ELF-1 (cell line): ENCODE results near the gene LRIG1.

Experiments
- DNase-seq: peaks from one replicate; pipeline ENCODE4 v3.0.0-alpha.2; 2016; ENCODE audit warnings: low read depth, low spot score

The LRIG1 gene

GRCh38 chr3:66402596-66403290 is 98.1 kb downstream of the LRIG1 start:
- DNase-seq: no peak

- no peak for DNase-seq
Measured at GRCh38 chr3:66401675-66402491, 98.9 kb downstream of the LRIG1 start.

- no peak for DNase-seq
Measured at GRCh38 chr3:66401157-66401550, 99.7 kb downstream of the LRIG1 start.

GRCh38 chr3:66400411-66401156 is 100.2 kb downstream of the LRIG1 start:
- no peak for DNase-seq

- no peak for DNase-seq
Measured at GRCh38 chr3:66399529-66400232, 101.1 kb downstream of the LRIG1 start.

- DNase-seq: peak; percentile 80
Measured at GRCh38 chr3:66398228-66399025, 102.4 kb downstream of the LRIG1 start.

GRCh38 chr3:66397745-66398144 is 103.1 kb downstream of the LRIG1 start:
- no peak for DNase-seq

- no peak for DNase-seq
Measured at GRCh38 chr3:66396888-66397287, 103.9 kb downstream of the LRIG1 start.

GRCh38 chr3:66396161-66396760 is 104.6 kb downstream of the LRIG1 start:
- DNase-seq: no peak

- no peak for DNase-seq
Measured at GRCh38 chr3:66395635-66396034, 105.2 kb downstream of the LRIG1 start.

- no peak for DNase-seq
Measured at GRCh38 chr3:66394753-66395249, 106.0 kb downstream of the LRIG1 start.

- no peak for DNase-seq
Measured at GRCh38 chr3:66394019-66394752, 106.6 kb downstream of the LRIG1 start.

GRCh38 chr3:66393333-66394005 is 107.4 kb downstream of the LRIG1 start:
- DNase-seq: no peak

GRCh38 chr3:66392966-66393332 is 107.9 kb downstream of the LRIG1 start:
- DNase-seq: no peak

- DNase-seq: no peak
Measured at GRCh38 chr3:66392512-66392911, 108.3 kb downstream of the LRIG1 start.

- DNase-seq: no peak
Measured at GRCh38 chr3:66390013-66390412, 110.8 kb downstream of the LRIG1 start.

- DNase-seq: peak; percentile 51
Measured at GRCh38 chr3:66386925-66387650, 113.7 kb downstream of the LRIG1 start.
